HCT116 (cell line): Measurements from ENCODE around the gene FNDC3B. TPM values are rescaled to one million over a fixed set of nuclear protein-coding genes. Genes with fewer than 3 reads are reported as not detected.

Experiments used
- ATAC-seq: fragments of 200-7000 bp; cut with Tn5 transposase; 2 replicates; pipeline ENCODE4 v1.9.1; 2020; ENCODE audit warnings: mild to moderate bottlenecking, moderate library complexity
- BruUV-seq: library from RNA; stranded (reverse); fragments of 400-500 nt; replicated peaks from 2 replicates; lab custom pipeline; 2021; lab: Mats Ljungman, UMichigan
- CTCF ChIA-PET: fragments of 300-600 bp; sonication (Branson Sonifier 250); formaldehyde crosslinking; loops from one replicate; lab custom pipeline; 2021; ENCODE audit warnings: antibody characterized with exemption; lab: Charles Lee
- POLR2A ChIA-PET: fragments of 300-600, 350-600 bp; sonication (Branson Sonifier 250); formaldehyde crosslinking; loops from one replicate; lab custom pipeline; 2021; ENCODE audit warnings: antibody characterized with exemption; lab: Charles Lee
- RAD21 ChIA-PET, 2 experiments: fragments of 300-600 bp; sonication (Branson Sonifier 250); formaldehyde crosslinking; loops; one replicate each; lab custom pipeline; 2023; ENCODE audit warnings: low total read pairs in 2 of 2; ENCODE audit not compliant: uncharacterized antibody in 2 of 2, unreplicated experiment in 2 of 2, low non-redundant PET in 1 of 2; lab: Charles Lee
- DNase-seq: peaks from one replicate; pipeline ENCODE4 v3.0.0-alpha.2; 2010; ENCODE audit warnings: low read depth, low spot score
- H2AFZ ChIP-seq: fragments of 200-600 bp; shearing (Covaris generic), sonication (generic); 2 replicates; pipeline ENCODE4 v1.6.1; 2017; ENCODE audit warnings: low read depth, mixed run types, mixed read lengths, antibody characterized with exemption, low read length; ENCODE audit not compliant: poor library complexity, severe bottlenecking
- H3K27ac ChIP-seq: 2 replicates; pipeline ENCODE4 v1.5.1; 2012; ENCODE audit warnings: low read depth, low read length
- H3K27me3 ChIP-seq: fragments of 200-600 bp; sonication (generic); 2 replicates; pipeline ENCODE4 v1.6.1; 2016; ENCODE audit warnings: mixed run types, low read length, mixed read lengths; ENCODE audit not compliant: insufficient read depth
- H3K36me3 ChIP-seq, 2 experiments: fragments of 200-500 bp in 1 of 2; fragments of 200-600 bp in 1 of 2; sonication (Bioruptor generic) in 1 of 2; sonication (generic) in 1 of 2; 2 replicates each; pipeline versions ENCODE4 v1.5.1 to v1.6.1; 2014 to 2016; ENCODE audit warnings: low read length in 2 of 2, inconsistent platforms in 1 of 2, mixed read lengths in 1 of 2, mixed run types in 1 of 2; ENCODE audit not compliant: insufficient read depth in 2 of 2, control insufficient read depth in 1 of 2
- H3K4me1 ChIP-seq, 2 experiments: fragments of 200-600 bp in 1 of 2; sonication (generic) in 1 of 2; 2 replicates each; pipeline versions ENCODE4 v1.5.1 to v1.6.1; 2012 to 2017; ENCODE audit warnings: low read length in 2 of 2, inconsistent platforms in 1 of 2, mild to moderate bottlenecking in 1 of 2, mixed read lengths in 1 of 2, mixed run types in 1 of 2, moderate library complexity in 1 of 2; ENCODE audit not compliant: insufficient read depth in 2 of 2, control insufficient read depth in 1 of 2
- H3K4me2 ChIP-seq: fragments of 200-600 bp; sonication (generic); 2 replicates; pipeline ENCODE4 v1.6.1; 2017; ENCODE audit warnings: mixed run types, low read length, mixed read lengths
- H3K4me3 ChIP-seq, 2 experiments: fragments of 200-600 bp in 1 of 2; sonication (generic) in 1 of 2; replicated peaks in 1 of 2; 2 replicates each; pipeline ENCODE4 v1.5.1; 2011 to 2016; ENCODE audit warnings: low read length in 2 of 2, control low read depth in 1 of 2, low read depth in 1 of 2, mild to moderate bottlenecking in 1 of 2, mixed read lengths in 1 of 2, mixed run types in 1 of 2
- H3K79me2 ChIP-seq: fragments of 200-600 bp; sonication (generic); 2 replicates; pipeline ENCODE4 v1.6.1; 2017; ENCODE audit warnings: mild to moderate bottlenecking, mixed run types, low read length, moderate library complexity, mixed read lengths; ENCODE audit not compliant: insufficient read depth
- H3K9ac ChIP-seq: fragments of 200-600 bp; sonication (generic); 2 replicates; pipeline ENCODE4 v1.6.1; 2016; ENCODE audit warnings: low read length, mixed read lengths
- H3K9me2 ChIP-seq: fragments of 200-600 bp; sonication (generic), shearing (Covaris generic); 2 replicates; pipeline ENCODE4 v1.6.1; 2017; ENCODE audit warnings: mixed run types, mild to moderate bottlenecking, moderate library complexity; ENCODE audit not compliant: insufficient read depth
- H3K9me3 ChIP-seq, 2 experiments: fragments of 200-500 bp in 1 of 2; fragments of 200-600 bp in 1 of 2; sonication (Bioruptor generic) in 1 of 2; sonication (generic) in 1 of 2; 2 replicates each; pipeline ENCODE4 v1.6.1; 2014 to 2017; ENCODE audit warnings: low read length in 2 of 2, mixed read lengths in 2 of 2, inconsistent platforms in 1 of 2, low read depth in 1 of 2, mild to moderate bottlenecking in 1 of 2, mixed run types in 1 of 2, moderate library complexity in 1 of 2; ENCODE audit not compliant: control insufficient read depth in 1 of 2, insufficient read depth in 1 of 2
- H4K20me1 ChIP-seq: fragments of 200-600 bp; sonication (generic), shearing (Covaris generic); 2 replicates; pipeline ENCODE4 v1.6.1; 2017; ENCODE audit warnings: mixed run types, mild to moderate bottlenecking, moderate library complexity; ENCODE audit not compliant: insufficient read depth
- ATF3 ChIP-seq: IDR thresholded peaks from 2 replicates; pipeline ENCODE4 v1.6.1; 2012
- CEBPB ChIP-seq: IDR thresholded peaks from 2 replicates; pipeline ENCODE4 v1.6.1; 2012; ENCODE audit warnings: low read depth
- CTCF ChIP-seq, 3 experiments: fragments of 200-600 bp in 1 of 3; sonication (generic) in 1 of 3; IDR thresholded peaks in 2 of 3; conservative IDR thresholded peaks in 1 of 3; 2 replicates each; pipeline ENCODE4 v1.5.1; 2012 to 2017; ENCODE audit warnings: low read depth in 2 of 3, low read length in 2 of 3, antibody characterized with exemption in 1 of 3, borderline replicate concordance in 1 of 3, control low read depth in 1 of 3, mild to moderate bottlenecking in 1 of 3, mixed read lengths in 1 of 3, mixed run types in 1 of 3, moderate library complexity in 1 of 3; ENCODE audit not compliant: insufficient read depth in 1 of 3
- EZH2phosphoT487 ChIP-seq: fragments of 200-600 bp; IDR thresholded peaks from 2 replicates; pipeline ENCODE4 v1.6.1; 2018; ENCODE audit warnings: antibody characterized with exemption, borderline replicate concordance
- JUND ChIP-seq: IDR thresholded peaks from 2 replicates; pipeline ENCODE4 v1.6.1; 2012
- MAX ChIP-seq: IDR thresholded peaks from 2 replicates; pipeline ENCODE4 v1.6.1; 2012
- POLR2A ChIP-seq: IDR thresholded peaks from 2 replicates; pipeline ENCODE4 v1.7.0; 2011; ENCODE audit warnings: borderline replicate concordance; ENCODE audit not compliant: insufficient read depth, insufficient read length; ENCODE audit errors: extremely low read depth
- POLR2AphosphoS5 ChIP-seq: IDR thresholded peaks from 2 replicates; pipeline ENCODE4 v1.6.1; 2011; ENCODE audit warnings: mild to moderate bottlenecking, low read depth, low read length, moderate library complexity
- RAD21 ChIP-seq: IDR thresholded peaks from 2 replicates; pipeline ENCODE4 v1.6.1; 2012; ENCODE audit warnings: low read depth, mild to moderate bottlenecking
- REST ChIP-seq: IDR thresholded peaks from 2 replicates; pipeline ENCODE4 v1.6.1; 2012; ENCODE audit warnings: low read depth
- SIN3A ChIP-seq: IDR thresholded peaks from 2 replicates; pipeline ENCODE4 v1.6.1; 2012; ENCODE audit warnings: low read depth
- SP1 ChIP-seq: IDR thresholded peaks from 2 replicates; pipeline ENCODE4 v1.6.1; 2012; ENCODE audit warnings: low read depth
- YY1 ChIP-seq: IDR thresholded peaks from 2 replicates; pipeline ENCODE4 v1.6.1; 2011; ENCODE audit warnings: low read length, low read depth, moderate library complexity, mild to moderate bottlenecking; ENCODE audit not compliant: insufficient replicate concordance; ENCODE audit errors: extremely low read depth
- ZNF274 ChIP-seq: fragments of 200-500 bp; sonication (Bioruptor generic); IDR thresholded peaks from 2 replicates; pipeline ENCODE4 v1.6.1; 2014; ENCODE audit warnings: mild to moderate bottlenecking, low read depth, low read length, inconsistent platforms
- intact Hi-C: fragments of 100-400 bp; cut with micrococcal nuclease; formaldehyde crosslinking; loops from 2 replicates; pipeline ENCODE4 v1.10.0; 2022
- total RNA-seq: library from RNA; stranded (reverse); gene quantifications from one replicate; pipeline ENCODE4 v1.2.1, GENCODE V29; 2021; ENCODE audit not compliant: unreplicated experiment

The FNDC3B gene
- total RNA-seq, 1 experiment from 2014 or later = 45.7 TPM

GRCh38 chr3:172221547-172221946, 182.2 kb downstream of the FNDC3B start:
- Histone ChIP-seq H3K9me3 (no peaks in the 10 kb centered on the region), H3K4me1 (peaks cover 0 to 5% of the 10 kb centered on the region in 2 experiments; a peak in 1 of 4 replicates), H3K9me2 (no peaks in the 10 kb centered on the region), H3K4me3 (no peak overlapping the region), H3K4me2 (no peak overlapping the region), H4K20me1 (peaks cover 4% of the 10 kb centered on the region; the same call in 1 of the 2 replicates), H3K79me2 (peaks cover 11% of the 10 kb centered on the region; the same call in 1 of the 2 replicates), H3K27ac (no peak overlapping the region), H3K27me3 (no peaks in the 10 kb centered on the region), H3K36me3 (no peaks in the 10 kb centered on the region), H3K9ac (no peak overlapping the region), H2AFZ (no peak overlapping the region)
- ChIA-PET RAD21 (no interaction called here), CTCF (no interaction called here), POLR2A (no interaction called here)
- intact Hi-C loops = no loop called here
- ATAC-seq (no peak), DNase-seq (no peak)
- no TSS peak for BruUV-seq
- TF ChIP-seq REST (no peak), CTCF (IDR thresholded peaks at IDR 0.05 in 2 of 3, conservative IDR thresholded peaks at IDR 0.05 in 1 of 3; ENCODE audit: borderline replicate concordance in 1 of 3, insufficient read depth in 1 of 3, low read depth in 2 of 3, low read length in 2 of 3) (no peak), MAX (no peak), CEBPB (no peak), RAD21 (no peak), JUND (no peak), ATF3 (no peak), EZH2phosphoT487 (no peak), SP1 (no peak), POLR2A (no peak), POLR2AphosphoS5 (no peak), ZNF274 (no peak), SIN3A (no peak), YY1 (no peak)
- TF ChIP-seq, all 23 proteins: peak for 0
